GM19438 (cell line): Measurements from ENCODE around the gene TCN1.

Experiments used
- ATAC-seq: cut with Tn5 transposase; IDR thresholded peaks from one replicate; pipeline ENCODE4 v1.9.1; 2021; ENCODE audit warnings: low read depth; ENCODE audit not compliant: unreplicated experiment

The TCN1 gene

DNA sequence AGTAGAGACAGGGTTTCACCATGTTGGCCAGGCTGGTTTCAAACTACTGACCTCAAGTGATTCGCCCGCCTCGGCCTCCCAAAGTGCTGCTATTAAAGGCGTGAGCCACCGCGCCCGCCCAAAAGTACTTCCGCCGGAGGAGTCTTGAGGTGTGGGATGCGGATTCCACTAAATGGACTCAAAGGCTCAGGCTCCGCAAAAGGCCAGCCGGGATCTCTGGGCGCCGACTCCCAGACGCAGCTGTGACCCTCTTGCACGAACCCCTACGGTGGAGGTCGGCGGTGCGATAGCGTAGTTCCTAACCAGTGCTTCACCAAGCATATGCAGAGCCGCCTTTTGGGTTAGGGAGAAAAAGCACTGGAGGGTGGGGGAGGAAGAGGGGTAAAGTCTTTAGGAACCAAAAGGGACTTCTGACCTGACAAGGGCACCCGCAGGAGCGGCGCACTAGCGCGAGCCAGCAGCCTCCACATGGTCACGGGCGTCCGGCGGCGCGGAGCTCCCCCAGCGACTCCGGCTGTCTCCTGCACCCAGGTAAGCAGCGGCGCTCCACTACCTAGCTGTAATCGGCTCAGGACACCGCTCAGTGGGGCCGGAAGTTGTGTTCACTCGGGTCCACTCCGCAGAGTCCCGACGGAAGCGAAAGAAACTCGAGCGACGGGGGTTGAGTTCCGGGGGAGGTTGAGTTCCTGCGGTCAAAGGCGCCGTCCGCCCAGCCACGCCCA lies 55.9 kb downstream of the TCN1 start, which contains the start of gene MRPL16:
MRPL16 (minus strand) TSS at position 590 of the 722 bp plus-strand sequence; CDS start at position 470, 120 bp downstream.
- ATAC-seq = peak; percentile 97

DNA sequence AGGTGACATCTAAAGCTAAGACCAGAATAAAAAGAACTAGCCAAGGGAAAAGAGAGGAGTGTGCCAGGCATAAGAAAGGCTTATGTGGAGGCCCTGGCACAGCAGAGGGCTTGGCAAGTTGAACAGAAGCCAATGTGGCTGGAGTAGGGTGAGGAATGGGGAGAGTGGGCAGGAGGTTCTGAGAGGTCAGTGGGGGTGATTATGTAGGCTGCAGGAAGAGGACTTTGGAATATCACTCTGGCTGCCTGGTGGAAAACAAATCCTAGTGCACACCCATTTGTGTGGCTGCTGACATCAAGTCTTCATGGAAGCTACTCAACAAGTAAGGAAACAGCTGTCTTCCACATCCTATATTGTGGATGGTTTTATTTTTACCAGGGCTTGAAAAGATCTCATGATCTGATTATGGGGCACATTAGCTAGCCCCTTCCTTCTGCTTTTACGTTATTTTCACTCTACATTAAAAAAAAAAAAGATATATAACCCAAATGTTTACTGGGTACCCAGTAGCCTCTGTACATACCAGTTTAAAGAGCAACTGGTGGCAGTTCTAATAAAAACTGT lies 59.2 kb downstream of the TCN1 start:
- no peak for ATAC-seq

DNA sequence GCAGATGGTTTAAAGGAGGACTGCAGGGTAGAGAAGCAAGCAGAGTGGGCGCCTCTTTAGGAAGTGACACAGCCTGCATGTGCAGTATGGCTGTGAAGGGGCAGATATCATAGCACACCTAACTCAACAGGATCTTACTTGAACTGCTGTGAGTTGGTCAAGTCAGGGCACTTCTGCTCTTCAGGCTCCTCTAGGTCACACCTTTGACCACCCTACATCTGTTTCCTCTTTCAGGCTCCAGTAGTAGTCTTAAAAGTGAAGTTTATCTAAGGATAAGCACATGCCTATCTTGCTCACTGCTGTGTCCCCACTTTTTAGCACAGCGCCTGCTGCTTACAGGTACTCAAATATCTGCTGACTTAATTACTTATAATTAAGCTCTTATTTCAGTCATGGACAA lies 62.2 kb downstream of the TCN1 start:
- ATAC-seq = no peak
